Cardiac fibroblast (primary cell): Measurements from ENCODE around the gene RIC1.
"Not testable (repeated sequence)": the region's sequence is repeated elsewhere in the genome, so short reads cannot be mapped to it uniquely, and the experiment has no call there.

Source experiments
- DNase-seq, 2 donors: peaks; one replicate each; pipeline versions ENCODE4 v3.0.0 to v3.0.0-alpha.2; 2010; ENCODE audit warnings: low read depth in 2 of 2
- H3K4me3 ChIP-seq, 2 donors: replicated peaks in 1 of 2; 1 replicate in 1 of 2; 2 replicates in 1 of 2; pipeline ENCODE4 v1.5.1; 2011; ENCODE audit warnings: low read depth in 2 of 2, low read length in 2 of 2, mild to moderate bottlenecking in 2 of 2, moderate library complexity in 1 of 2
- CTCF ChIP-seq: IDR thresholded peaks from one replicate; pipeline ENCODE4 v1.5.1; 2011; ENCODE audit warnings: low read depth, mild to moderate bottlenecking, low read length, inconsistent platforms

Gene RIC1

GRCh38 chr9:5667391-5667790 lies 38.5 kb downstream of the RIC1 start:
- no peak for TF ChIP-seq CTCF
- no peak for DNase-seq
- no peak overlapping the region for H3K4me3 ChIP-seq

GRCh38 chr9:5670079-5670478 lies 41.2 kb downstream of the RIC1 start:
- DNase-seq, result peak in 1 of 2 donors; percentile 4
- TF ChIP-seq CTCF, result no peak
- no peak overlapping the region for H3K4me3 ChIP-seq

- no peak for DNase-seq
- TF ChIP-seq CTCF, result no peak
- H3K4me3 ChIP-seq, result no peak overlapping the region
Measured at GRCh38 chr9:5671711-5672353, 42.9 kb downstream of the RIC1 start.

- not testable (repeated sequence) for DNase-seq, H3K4me3 ChIP-seq
Measured at GRCh38 chr9:5675046-5675445, 46.1 kb downstream of the RIC1 start.

GRCh38 chr9:5683591-5683990 lies 54.7 kb downstream of the RIC1 start:
- not testable (repeated sequence) for DNase-seq, H3K4me3 ChIP-seq

- DNase-seq, result no peak
- no peak for TF ChIP-seq CTCF
- no peak overlapping the region for H3K4me3 ChIP-seq
Measured at GRCh38 chr9:5684101-5684500, 55.2 kb downstream of the RIC1 start.

GRCh38 chr9:5688109-5688508 lies 59.2 kb downstream of the RIC1 start:
- DNase-seq, result peak; percentile 67 to 76
- TF ChIP-seq CTCF, result no peak
- no peak overlapping the region for H3K4me3 ChIP-seq

GRCh38 chr9:5690278-5690677 lies 61.4 kb downstream of the RIC1 start:
- H3K4me3 ChIP-seq, result no peak overlapping the region
- TF ChIP-seq CTCF, result no peak

More at GRCh38 chr9:5690278-5690677, 61.4 kb downstream of the RIC1 start:
- no peak for DNase-seq
